Uterus (tissue), 2 donors: Measurements from ENCODE around the gene ACVR1B.

Experiments used
- CTCF ChIP-seq, 4 experiments: fragments of 200-600 bp in 2 of 4; fragments of 450-650 bp in 2 of 4; sonication (generic) in 2 of 4; IDR thresholded peaks; one replicate each; pipeline ENCODE4 v1.5.1; 2016 to 2019; ENCODE audit warnings: antibody characterized with exemption in 4 of 4, mild to moderate bottlenecking in 2 of 4, moderate library complexity in 1 of 4
- POLR2A ChIP-seq, 2 donors: fragments of 450-650 bp; IDR thresholded peaks; one replicate each; pipeline ENCODE4 v1.6.1; 2016; ENCODE audit warnings: antibody characterized with exemption in 2 of 2, mild to moderate bottlenecking in 1 of 2, moderate library complexity in 1 of 2

- TF ChIP-seq CTCF (IDR thresholded peaks at IDR 0.05) (no peak), POLR2A (IDR thresholded peaks at IDR 0.05) (no peak)
Measured at GRCh38 chr12:51942056-51942455, 9.4 kb upstream of the ACVR1B start.
